Prostate gland (tissue), 2 donors: ENCODE data around the gene EMCN. TPM values are rescaled to one million over a fixed set of nuclear protein-coding genes. Genes with fewer than 3 reads are reported as not detected.
"Not testable (repeated sequence)": the region's sequence is repeated elsewhere in the genome, so short reads cannot be mapped to it uniquely, and the experiment has no call there.

ENCODE experiments used
- DNase-seq: peaks from one replicate; pipeline ENCODE4 v3.0.0-alpha.2; 2019; ENCODE audit warnings: low spot score
- H3K27ac ChIP-seq, 2 donors: fragments of 200-600 bp; sonication (generic); 2 replicates each; pipeline ENCODE4 v1.5.1; 2017 to 2019
- H3K27me3 ChIP-seq: fragments of 200-600 bp; sonication (generic); replicated peaks from 2 replicates; pipeline ENCODE4 v1.5.1; 2019; ENCODE audit not compliant: insufficient read depth
- H3K36me3 ChIP-seq, 2 donors: fragments of 200-600 bp; sonication (generic); 1 replicate in 1 of 2; 2 replicates in 1 of 2; pipeline versions ENCODE4 v1.5.1 to v1.8.1; 2017 to 2019
- H3K4me1 ChIP-seq: fragments of 200-600 bp; sonication (generic); replicated peaks from 2 replicates; pipeline ENCODE4 v1.5.1; 2019
- H3K4me3 ChIP-seq, 2 donors: fragments of 200-600 bp; sonication (generic); 2 replicates each; pipeline ENCODE4 v1.5.1; 2017 to 2019
- H3K9me3 ChIP-seq: fragments of 200-600 bp; sonication (generic); 2 replicates; pipeline ENCODE4 v1.5.1; 2017
- POLR2A ChIP-seq: fragments of 450-650 bp; IDR thresholded peaks from one replicate; pipeline ENCODE4 v1.6.1; 2016; ENCODE audit warnings: antibody characterized with exemption, mild to moderate bottlenecking
- POLR2AphosphoS5 ChIP-seq: sonication (generic); formaldehyde crosslinking; IDR thresholded peaks from one replicate; pipeline ENCODE4 v1.6.1; 2017; ENCODE audit warnings: antibody characterized with exemption
- WGBS: methylation state at CpG from one replicate; pipeline ENCODE4 v1.1.5; 2018; 5-methylcytosine and 5-hydroxymethylcytosine counted together
- intact Hi-C: fragments of 100-400 bp; cut with DNase I; formaldehyde crosslinking; loops from one replicate; pipeline ENCODE4 v1.14.2; 2022
- total RNA-seq, 2 donors: library from RNA; depleted of rRNA; stranded (reverse); fragments of >200 nt; gene quantifications; one replicate each; pipeline ENCODE4 v1.1.0, GENCODE V29; 2016
- TF ChIP-seq, protein P1 (sequence below), 4 experiments: fragments of 200-600 bp in 2 of 4; fragments of 450-650 bp in 2 of 4; sonication (generic) in 2 of 4; IDR thresholded peaks; 1 replicate in 3 of 4; 2 replicates in 1 of 4; pipeline ENCODE4 v1.5.1; 2016 to 2019; ENCODE audit warnings: antibody characterized with exemption in 4 of 4, mild to moderate bottlenecking in 2 of 4, moderate library complexity in 2 of 4

EMCN gene
- total RNA-seq, 2 donors from 2014 or later = 15.3 to 78.1 TPM

DNA sequence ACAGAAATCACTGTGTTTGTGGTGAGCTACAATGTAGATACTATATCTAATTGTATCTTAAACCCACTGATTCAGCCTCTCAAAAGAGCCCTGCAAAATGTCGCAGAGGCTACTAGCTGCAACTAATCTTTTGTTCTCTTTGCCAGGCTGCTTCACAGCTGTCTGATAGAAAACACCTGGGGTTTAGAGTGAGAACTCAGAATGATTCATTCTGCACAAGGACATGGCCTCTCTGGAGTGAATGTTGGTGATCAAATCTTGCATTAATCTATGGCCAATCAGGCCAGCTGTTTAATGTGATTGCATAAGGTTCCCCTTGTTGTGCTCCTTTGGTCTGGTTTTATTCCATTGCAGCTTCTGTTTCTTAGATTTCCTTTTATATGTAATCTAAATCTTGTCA lies 100.3 kb downstream of the EMCN start:
- 31% methylated on average over 1 of the region's 1 CpG for WGBS
- Histone ChIP-seq H3K4me3 (no peak overlapping the region), H3K9me3 (no peaks in the 10 kb centered on the region), H3K27ac (no peak overlapping the region), H3K4me1 (no peaks in the 10 kb centered on the region), H3K27me3 (no peaks in the 10 kb centered on the region), H3K36me3 (no peaks in the 10 kb centered on the region)
- no peak for DNase-seq
- no peak for TF ChIP-seq POLR2A
- no peak for TF ChIP-seq POLR2AphosphoS5
- TF ChIP-seq, protein P1, sequence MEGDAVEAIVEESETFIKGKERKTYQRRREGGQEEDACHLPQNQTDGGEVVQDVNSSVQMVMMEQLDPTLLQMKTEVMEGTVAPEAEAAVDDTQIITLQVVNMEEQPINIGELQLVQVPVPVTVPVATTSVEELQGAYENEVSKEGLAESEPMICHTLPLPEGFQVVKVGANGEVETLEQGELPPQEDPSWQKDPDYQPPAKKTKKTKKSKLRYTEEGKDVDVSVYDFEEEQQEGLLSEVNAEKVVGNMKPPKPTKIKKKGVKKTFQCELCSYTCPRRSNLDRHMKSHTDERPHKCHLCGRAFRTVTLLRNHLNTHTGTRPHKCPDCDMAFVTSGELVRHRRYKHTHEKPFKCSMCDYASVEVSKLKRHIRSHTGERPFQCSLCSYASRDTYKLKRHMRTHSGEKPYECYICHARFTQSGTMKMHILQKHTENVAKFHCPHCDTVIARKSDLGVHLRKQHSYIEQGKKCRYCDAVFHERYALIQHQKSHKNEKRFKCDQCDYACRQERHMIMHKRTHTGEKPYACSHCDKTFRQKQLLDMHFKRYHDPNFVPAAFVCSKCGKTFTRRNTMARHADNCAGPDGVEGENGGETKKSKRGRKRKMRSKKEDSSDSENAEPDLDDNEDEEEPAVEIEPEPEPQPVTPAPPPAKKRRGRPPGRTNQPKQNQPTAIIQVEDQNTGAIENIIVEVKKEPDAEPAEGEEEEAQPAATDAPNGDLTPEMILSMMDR (IDR thresholded peaks at IDR 0.05) = no peak
- intact Hi-C loops = no loop called here

DNA sequence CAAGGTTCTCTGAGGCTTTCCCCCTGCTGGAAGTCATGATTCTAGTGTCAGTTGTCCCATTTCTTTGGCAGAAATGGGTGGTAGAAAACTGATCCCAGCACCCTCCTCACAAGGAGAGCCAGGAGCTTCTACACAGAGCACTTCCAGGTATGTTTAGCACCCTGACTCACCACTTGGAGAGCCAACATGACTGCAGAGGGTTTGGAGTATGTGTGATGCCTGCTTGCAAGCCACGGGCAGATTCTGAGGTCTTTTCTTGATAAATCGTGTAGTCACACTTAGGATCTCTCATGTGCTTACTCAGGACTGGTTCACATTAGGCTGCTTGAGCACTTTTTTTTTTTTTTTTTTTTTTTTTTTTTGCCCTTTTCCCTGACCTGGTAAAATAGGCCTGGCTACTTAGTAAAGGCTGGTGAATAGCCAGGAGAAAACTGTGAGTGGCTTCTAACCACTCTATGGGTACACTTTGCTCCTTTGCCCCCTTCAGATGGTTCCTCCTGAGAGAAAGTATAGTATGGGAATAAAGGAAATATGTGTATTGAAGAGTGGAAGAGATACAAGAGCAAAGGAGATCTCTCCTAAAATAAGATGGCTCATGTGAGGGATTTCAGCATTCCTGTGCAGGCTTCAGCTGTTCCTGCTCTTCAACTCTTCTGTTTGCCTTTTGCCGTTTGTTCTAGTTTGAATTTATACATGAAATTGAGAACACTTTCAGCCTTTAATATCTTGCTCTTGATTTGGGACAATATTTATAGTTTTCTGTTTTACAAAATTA lies 103.6 kb downstream of the EMCN start:
- no peaks in the 10 kb centered on the region for H3K27me3 ChIP-seq
- no peak overlapping the region for H3K4me3 ChIP-seq
- H3K36me3 ChIP-seq = no peaks in the 10 kb centered on the region
- DNase-seq = no peak
- TF ChIP-seq, protein P1 (IDR thresholded peaks at IDR 0.05) = no peak
- TF ChIP-seq POLR2AphosphoS5 = no peak
- no peak for TF ChIP-seq POLR2A
- no peaks in the 10 kb centered on the region for H3K4me1 ChIP-seq
- no peaks in the 10 kb centered on the region for H3K9me3 ChIP-seq
- WGBS = 89% methylated on average over 3 of the region's 3 CpGs
- intact Hi-C loops = no loop called here
- no peak overlapping the region for H3K27ac ChIP-seq

DNA sequence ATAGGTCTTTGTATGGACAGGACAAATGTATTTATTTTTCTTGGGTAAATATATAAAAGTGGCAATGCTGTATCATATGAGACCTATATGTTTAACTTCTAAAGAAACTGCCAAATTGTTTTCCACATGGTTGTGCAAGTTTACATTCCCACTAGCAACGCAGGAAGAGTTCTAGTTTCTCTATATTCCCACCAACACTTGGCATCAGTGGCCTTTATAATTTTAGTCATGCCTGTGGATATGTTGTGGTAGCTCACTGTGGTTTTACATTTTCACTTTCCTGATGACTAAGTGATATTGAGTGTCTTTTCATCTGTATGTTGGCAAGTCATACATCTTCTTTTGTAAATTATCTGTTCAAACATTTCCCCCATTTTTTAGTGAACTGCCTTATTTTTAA lies 126.0 kb downstream of the EMCN start:
- no peak for DNase-seq
- H3K4me3 ChIP-seq = no peak overlapping the region
- H3K36me3 ChIP-seq = no peaks in the 10 kb centered on the region
- no peaks in the 10 kb centered on the region for H3K4me1 ChIP-seq
- TF ChIP-seq, protein P1 (IDR thresholded peaks at IDR 0.05) = no peak
- TF ChIP-seq POLR2A (no peak), POLR2AphosphoS5 (no peak)
- intact Hi-C loops = no loop called here
- H3K9me3 ChIP-seq = no peaks in the 10 kb centered on the region
- WGBS = 57% methylated on average over 1 of the region's 1 CpG
- no peaks in the 10 kb centered on the region for H3K27me3 ChIP-seq
- no peak overlapping the region for H3K27ac ChIP-seq

DNA sequence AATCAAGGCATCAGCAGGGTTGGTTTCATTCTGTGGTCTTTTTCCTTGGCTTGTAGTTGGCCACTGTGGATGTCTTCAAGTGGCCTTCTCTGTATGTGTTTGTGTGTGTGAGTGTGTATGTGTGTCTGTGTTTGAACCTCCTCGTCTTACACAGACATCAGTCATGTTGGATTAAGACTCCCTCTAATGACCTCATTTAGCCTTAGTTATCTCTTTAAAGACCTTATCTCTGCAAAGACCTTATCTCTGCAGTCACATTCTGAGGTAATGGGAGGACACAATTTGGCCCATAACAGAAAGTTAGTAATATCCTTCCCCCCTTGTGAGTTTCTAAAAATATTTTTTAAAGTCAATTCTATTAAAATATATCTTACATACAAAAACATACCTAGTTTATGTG lies 126.7 kb downstream of the EMCN start:
- WGBS = 90% methylated on average over 1 of the region's 1 CpG
- H3K36me3 ChIP-seq = no peaks in the 10 kb centered on the region
- no peaks in the 10 kb centered on the region for H3K9me3 ChIP-seq
- no peak overlapping the region for H3K27ac ChIP-seq
- no peaks in the 10 kb centered on the region for H3K27me3 ChIP-seq
- no peaks in the 10 kb centered on the region for H3K4me1 ChIP-seq
- TF ChIP-seq POLR2A = no peak
- intact Hi-C loops = no loop called here
- no peak overlapping the region for H3K4me3 ChIP-seq
- no peak for DNase-seq

DNA sequence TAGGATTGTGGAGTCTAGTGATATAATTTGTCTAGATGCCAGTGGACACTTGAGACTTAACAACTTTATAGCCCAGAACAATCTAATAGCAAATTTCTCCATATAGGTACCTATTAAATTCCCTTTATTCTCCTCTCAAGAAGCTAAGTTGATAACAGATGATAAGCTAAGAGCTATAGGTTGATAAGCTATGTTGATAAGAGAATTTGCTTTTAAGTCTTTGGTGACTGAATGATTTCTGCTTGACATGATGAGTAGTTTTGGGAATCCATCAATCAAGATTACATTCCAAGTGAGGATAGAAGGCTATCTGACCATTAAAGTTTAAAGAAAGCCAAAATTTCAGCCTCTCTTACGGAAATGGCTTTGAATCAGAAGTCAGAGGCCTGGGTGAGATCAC lies 131.6 kb downstream of the EMCN start:
- TF ChIP-seq POLR2AphosphoS5 (no peak), POLR2A (no peak)
- TF ChIP-seq, protein P1 (IDR thresholded peaks at IDR 0.05) = no peak
- WGBS = 86% methylated on average over 1 of the region's 1 CpG
- Histone ChIP-seq H3K27ac (no peak overlapping the region), H3K9me3 (no peaks in the 10 kb centered on the region), H3K27me3 (no peaks in the 10 kb centered on the region), H3K4me3 (no peak overlapping the region), H3K36me3 (no peaks in the 10 kb centered on the region), H3K4me1 (no peaks in the 10 kb centered on the region)
- intact Hi-C loops = no loop called here
- DNase-seq = no peak

DNA sequence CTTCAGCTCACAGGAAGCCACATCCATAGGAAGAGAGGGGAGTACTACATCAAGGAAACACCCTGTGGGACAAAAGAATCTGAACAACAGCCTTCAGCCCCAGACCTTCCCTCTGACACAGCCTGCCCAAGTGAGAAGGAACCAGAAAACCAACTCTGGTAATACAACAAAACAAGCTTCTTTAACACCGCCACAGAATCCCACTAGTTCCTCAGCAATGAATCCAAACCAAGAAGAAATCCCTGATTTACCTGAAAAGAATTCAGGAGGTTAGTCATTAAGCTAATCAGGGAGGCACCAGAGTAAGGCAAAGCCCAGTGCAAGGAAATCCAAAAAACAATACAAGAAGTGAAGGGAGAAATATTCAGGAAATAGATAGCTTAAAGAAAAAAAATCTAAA lies 137.4 kb downstream of the EMCN start:
- H3K27ac ChIP-seq, H3K4me3 ChIP-seq, H3K4me1 ChIP-seq, DNase-seq, H3K36me3 ChIP-seq, intact Hi-C loops, H3K27me3 ChIP-seq, H3K9me3 ChIP-seq: not testable (repeated sequence)
- 100% methylated on average over 1 of the region's 1 CpG for WGBS
